GM12878 (cell line): ENCODE measurements around the gene SNX15. TPM values are rescaled to one million over a fixed set of nuclear protein-coding genes. Genes with fewer than 3 reads are reported as not detected.

Experiments
- ASH2L ChIP-seq: fragments of 300-600, 200-600 bp; sonication (generic); IDR thresholded peaks from 2 replicates; pipeline ENCODE4 v1.6.1; 2017; ENCODE audit warnings: low read depth, mild to moderate bottlenecking, borderline replicate concordance
- BCLAF1 ChIP-seq: fragments of 450-650 bp; IDR thresholded peaks from 2 replicates; pipeline ENCODE4 v1.6.1; 2017; ENCODE audit warnings: antibody characterized with exemption, mild to moderate bottlenecking, moderate library complexity
- BHLHE40 ChIP-seq, 2 experiments: fragments of 450-650 bp in 1 of 2; IDR thresholded peaks; 2 replicates each; pipeline ENCODE4 v1.6.1; 2011 to 2017; ENCODE audit warnings: low read depth in 2 of 2, borderline replicate concordance in 1 of 2, improper control_type of control experiment in 1 of 2, low read length in 1 of 2, mild to moderate bottlenecking in 1 of 2
- CREB1 ChIP-seq: IDR thresholded peaks from 2 replicates; pipeline ENCODE4 v1.6.1; 2012; ENCODE audit warnings: low read depth, mild to moderate bottlenecking, inconsistent platforms
- E2F8 ChIP-seq: fragments of 450-650 bp; IDR thresholded peaks from 2 replicates; pipeline ENCODE4 v1.6.1; 2018; ENCODE audit warnings: mild to moderate bottlenecking, low read depth, moderate library complexity; ENCODE audit not compliant: partially characterized antibody
- EED ChIP-seq: sonication (generic); IDR thresholded peaks from 2 replicates; pipeline ENCODE4 v1.6.1; 2016; ENCODE audit warnings: antibody characterized with exemption, low read depth
- ELK1 ChIP-seq: IDR thresholded peaks from 2 replicates; pipeline ENCODE4 v1.6.1; 2012; ENCODE audit warnings: low read depth, low read length, improper control_type of control experiment
- EP300 ChIP-seq, 2 experiments: fragments of 150-350 bp in 1 of 2; IDR thresholded peaks; 2 replicates each; pipeline ENCODE4 v1.6.1; 2011 to 2012; ENCODE audit warnings: low read depth in 2 of 2, low read length in 2 of 2, borderline replicate concordance in 1 of 2, improper control_type of control experiment in 1 of 2, inconsistent platforms in 1 of 2; ENCODE audit not compliant: control insufficient read depth in 1 of 2
- FOXK2 ChIP-seq: fragments of 450-650 bp; IDR thresholded peaks from 2 replicates; pipeline ENCODE4 v1.6.1; 2017; ENCODE audit warnings: mild to moderate bottlenecking, moderate library complexity
- IKZF1 ChIP-seq: fragments of 450-650 bp; conservative IDR thresholded peaks from 2 replicates; pipeline ENCODE4 v1.6.1; 2017; ENCODE audit warnings: antibody characterized with exemption, mild to moderate bottlenecking
- IRF3 ChIP-seq: fragments of 450-650 bp; IDR thresholded peaks from 2 replicates; pipeline ENCODE4 v1.6.1; 2014; ENCODE audit warnings: mild to moderate bottlenecking
- IRF5 ChIP-seq: fragments of 450-650 bp; IDR thresholded peaks from 2 replicates; pipeline ENCODE4 v1.6.1; 2017; ENCODE audit warnings: borderline replicate concordance
- LARP7 ChIP-seq: fragments of 450-650 bp; IDR thresholded peaks from 2 replicates; pipeline ENCODE4 v1.6.1; 2017; ENCODE audit warnings: mild to moderate bottlenecking
- NBN ChIP-seq: fragments of 450-650 bp; IDR thresholded peaks from 2 replicates; pipeline ENCODE4 v1.6.1; 2016
- NFXL1 ChIP-seq: fragments of 450-650 bp; IDR thresholded peaks from 2 replicates; pipeline ENCODE4 v1.6.1; 2017; ENCODE audit warnings: antibody characterized with exemption, mild to moderate bottlenecking, borderline replicate concordance
- POLR2AphosphoS5 ChIP-seq: IDR thresholded peaks from 2 replicates; pipeline ENCODE4 v1.6.1; 2011; ENCODE audit warnings: mild to moderate bottlenecking, low read length, inconsistent platforms
- RELA ChIP-seq: fragments of 450-650 bp; IDR thresholded peaks from 2 replicates; pipeline ENCODE4 v1.8.0; 2014; ENCODE audit warnings: borderline replicate concordance; ENCODE audit not compliant: partially characterized antibody
- RUNX3 ChIP-seq: IDR thresholded peaks from 2 replicates; pipeline ENCODE4 v1.6.1; 2012; ENCODE audit warnings: low read length, inconsistent platforms
- SREBF2 ChIP-seq: IDR thresholded peaks from 2 replicates; pipeline ENCODE4 v1.6.1; 2012; ENCODE audit warnings: mild to moderate bottlenecking, low read length
- TCF7 ChIP-seq: IDR thresholded peaks from 2 replicates; pipeline ENCODE4 v1.6.1; 2014; ENCODE audit warnings: antibody characterized with exemption, borderline replicate concordance
- YBX1 ChIP-seq: fragments of 450-650 bp; IDR thresholded peaks from 2 replicates; pipeline ENCODE4 v1.6.1; 2016; ENCODE audit warnings: antibody characterized with exemption
- ZNF384 ChIP-seq: IDR thresholded peaks from 2 replicates; pipeline ENCODE4 v1.6.1; 2012; ENCODE audit warnings: low read depth, mild to moderate bottlenecking, low read length, improper control_type of control experiment, borderline replicate concordance
- polyA plus RNA-seq, 11 experiments: library from polyadenylated mRNA; depleted of rRNA in 4 of 11; unstranded in 6 of 11; stranded (reverse) in 5 of 11; fragments of >200 nt; fragmentation: Nextera tagmentation in 4 of 11; fragmentation: Illumina TruSeq in 1 of 11; extraction: Ambion mirVana in 4 of 11; extraction: Trizol in 1 of 11; gene quantifications; 1 replicate in 1 of 11; 2 replicates in 10 of 11; pipeline versions ENCODE4 v1.2.1 to v1.2.3, GENCODE V29; 2011 to 2016; ENCODE audit warnings: inconsistent platforms in 2 of 11, missing spikeins in 2 of 11, low read depth in 1 of 11
- total RNA-seq, 4 experiments: library from RNA; depleted of rRNA in 3 of 4; stranded (reverse); fragments of >200 nt in 3 of 4; fragmentation: Illumina TruSeq in 1 of 4; extraction: Trizol in 1 of 4; gene quantifications; 2 replicates each; pipeline versions ENCODE4 v1.2.1 to v1.2.3, GENCODE V29; 2013 to 2021

Gene SNX15
- total and polyA plus RNA-seq, 10 of the 15 experiments (the other 5 are each of a cell fraction or from before 2014, with no cell fraction given) = 2.4 to 24.0 (median 16.1) TPM

GRCh38 chr11:65067446-65067845 is 40.2 kb downstream of the SNX15 start (continued):
- TF ChIP-seq E2F8 = no peak
- no peak for TF ChIP-seq TCF7
- TF ChIP-seq NBN = no peak
- no peak for TF ChIP-seq ZNF384
- TF ChIP-seq ELK1 = no peak
- TF ChIP-seq YBX1 = no peak
- peak in 1 of 2 experiments; percentile 37; a peak in 1 of 4 replicates for TF ChIP-seq BHLHE40 (IDR thresholded peaks at IDR 0.05; ENCODE audit: borderline replicate concordance in 1 of 2, low read depth in 2 of 2, low read length in 1 of 2)
- TF ChIP-seq SREBF2 = no peak
- TF ChIP-seq LARP7 = no peak; the same call in 1 of the 2 replicates
- peak; percentile 62 for TF ChIP-seq IKZF1
- no peak for TF ChIP-seq POLR2AphosphoS5
- TF ChIP-seq CREB1 = no peak
- TF ChIP-seq FOXK2 = no peak
- TF ChIP-seq BCLAF1 = no peak
- no peak for TF ChIP-seq ASH2L
- TF ChIP-seq IRF5 = no peak
- TF ChIP-seq IRF3 = no peak
- TF ChIP-seq EED = peak; percentile 89
- TF ChIP-seq RUNX3 = peak; percentile 69; the same call in 1 of the 2 replicates
- TF ChIP-seq EP300 (IDR thresholded peaks at IDR 0.05; ENCODE audit: borderline replicate concordance in 1 of 2, control insufficient read depth in 1 of 2, low read depth in 2 of 2, low read length in 2 of 2) = no peak
- no peak for TF ChIP-seq RELA
- TF ChIP-seq NFXL1 = no peak
